Neural progenitor cell (in vitro differentiated cells): ENCODE measurements around the gene CNTN5. TPM values are rescaled to one million over a fixed set of nuclear protein-coding genes. Genes with fewer than 3 reads are reported as not detected.

ENCODE experiments used
- DNase-seq: peaks from one replicate; pipeline ENCODE4 v3.0.0-alpha.2; 2016; ENCODE audit warnings: low spot score
- H2AFZ ChIP-seq: fragments of 200-600 bp; sonication (generic); replicated peaks from 2 replicates; pipeline ENCODE4 v1.6.1; 2016; ENCODE audit warnings: antibody characterized with exemption
- H3F3A ChIP-seq: fragments of 200-600 bp; sonication (generic); 2 replicates; pipeline ENCODE4 v1.6.1; 2016; ENCODE audit warnings: antibody characterized with exemption, low read depth
- H3K27ac ChIP-seq: fragments of 200-600 bp; sonication (generic); 2 replicates; pipeline ENCODE4 v1.5.1; 2016; ENCODE audit warnings: mild to moderate bottlenecking
- H3K27me3 ChIP-seq: fragments of 200-600 bp; sonication (generic); 2 replicates; pipeline ENCODE4 v1.6.1; 2016; ENCODE audit warnings: mild to moderate bottlenecking, moderate library complexity
- H3K36me3 ChIP-seq: fragments of 200-600 bp; sonication (generic); 2 replicates; pipeline ENCODE4 v1.5.1; 2016
- H3K4me1 ChIP-seq: fragments of 200-600 bp; sonication (generic); 2 replicates; pipeline ENCODE4 v1.6.1; 2016; ENCODE audit warnings: mixed run types
- H3K4me2 ChIP-seq: fragments of 200-600 bp; sonication (generic); 2 replicates; pipeline ENCODE4 v1.6.1; 2016
- H3K4me3 ChIP-seq: fragments of 200-600 bp; sonication (generic); 2 replicates; pipeline ENCODE4 v1.5.1; 2016
- H3K79me2 ChIP-seq: fragments of 200-600 bp; sonication (generic); 2 replicates; pipeline ENCODE4 v1.6.1; 2016; ENCODE audit warnings: low read depth
- H3K9ac ChIP-seq: fragments of 200-600 bp; sonication (generic); 2 replicates; pipeline ENCODE4 v1.6.1; 2016
- H3K9me3 ChIP-seq: fragments of 200-600 bp; sonication (generic); 2 replicates; pipeline ENCODE4 v1.5.1; 2016; ENCODE audit warnings: low read depth
- H4K20me1 ChIP-seq: fragments of 200-600 bp; sonication (generic); 2 replicates; pipeline ENCODE4 v1.6.1; 2016; ENCODE audit warnings: low read depth
- H3K27ac Mint-ChIP-seq: 3 replicates; pipeline ENCODE4 v1.8.0; 2021; ENCODE audit warnings: mixed read lengths
- H3K27me3 Mint-ChIP-seq: 2 replicates; pipeline ENCODE4 v1.8.0; 2022; ENCODE audit warnings: low read depth, mild to moderate bottlenecking, inconsistent platforms, moderate library complexity, mixed read lengths; ENCODE audit not compliant: insufficient read depth
- H3K36me3 Mint-ChIP-seq: 3 replicates; pipeline ENCODE4 v1.8.0; 2021; ENCODE audit warnings: mixed read lengths
- H3K4me1 Mint-ChIP-seq: 3 replicates; pipeline ENCODE4 v1.8.0; 2021; ENCODE audit warnings: mixed read lengths
- H3K4me3 Mint-ChIP-seq: 3 replicates; pipeline ENCODE4 v1.8.0; 2021; ENCODE audit warnings: mild to moderate bottlenecking, moderate library complexity, mixed read lengths
- H3K9me3 Mint-ChIP-seq: 3 replicates; pipeline ENCODE4 v1.8.0; 2020; ENCODE audit warnings: mixed read lengths
- EZH2 ChIP-seq: fragments of 200-600 bp; sonication (generic); IDR thresholded peaks from 2 replicates; pipeline ENCODE4 v1.6.1; 2017; ENCODE audit warnings: antibody characterized with exemption, mild to moderate bottlenecking, moderate library complexity
- EZH2phosphoT487 ChIP-seq: fragments of 200-600 bp; sonication (generic); IDR thresholded peaks from 2 replicates; pipeline ENCODE4 v1.6.1; 2017; ENCODE audit warnings: antibody characterized with exemption
- total RNA-seq: library from RNA; depleted of rRNA; stranded (reverse); fragments of >200 nt; gene quantifications from 2 replicates; pipeline ENCODE4 v1.2.3, GENCODE V29; 2015; ENCODE audit warnings: low replicate concordance
- TF ChIP-seq, protein P1 (sequence below): fragments of 200-600 bp; sonication (generic); IDR thresholded peaks from 2 replicates; pipeline ENCODE4 v1.5.1; 2017; ENCODE audit warnings: antibody characterized with exemption, mild to moderate bottlenecking

CNTN5 gene
- total RNA-seq, 1 donor from 2014 or later = 0.19 TPM

- Histone ChIP-seq H4K20me1 (no peaks in the 10 kb centered on the region), H3K36me3 (no peaks in the 10 kb centered on the region), H3K27ac (no peak overlapping the region), H3K27me3 (no peaks in the 10 kb centered on the region), H3K9me3 (no peaks in the 10 kb centered on the region), H2AFZ (no peak overlapping the region), H3K4me3 (no peak overlapping the region), H3K4me1 (no peaks in the 10 kb centered on the region), H3F3A (no peaks in the 10 kb centered on the region), H3K79me2 (no peaks in the 10 kb centered on the region), H3K4me2 (no peak overlapping the region), H3K9ac (no peak overlapping the region)
- H3K9me3 Mint-ChIP-seq = no peaks in the 10 kb centered on the region
- no peaks in the 10 kb centered on the region for H3K4me1 Mint-ChIP-seq
- TF ChIP-seq EZH2 = no peak
- TF ChIP-seq, protein P1, sequence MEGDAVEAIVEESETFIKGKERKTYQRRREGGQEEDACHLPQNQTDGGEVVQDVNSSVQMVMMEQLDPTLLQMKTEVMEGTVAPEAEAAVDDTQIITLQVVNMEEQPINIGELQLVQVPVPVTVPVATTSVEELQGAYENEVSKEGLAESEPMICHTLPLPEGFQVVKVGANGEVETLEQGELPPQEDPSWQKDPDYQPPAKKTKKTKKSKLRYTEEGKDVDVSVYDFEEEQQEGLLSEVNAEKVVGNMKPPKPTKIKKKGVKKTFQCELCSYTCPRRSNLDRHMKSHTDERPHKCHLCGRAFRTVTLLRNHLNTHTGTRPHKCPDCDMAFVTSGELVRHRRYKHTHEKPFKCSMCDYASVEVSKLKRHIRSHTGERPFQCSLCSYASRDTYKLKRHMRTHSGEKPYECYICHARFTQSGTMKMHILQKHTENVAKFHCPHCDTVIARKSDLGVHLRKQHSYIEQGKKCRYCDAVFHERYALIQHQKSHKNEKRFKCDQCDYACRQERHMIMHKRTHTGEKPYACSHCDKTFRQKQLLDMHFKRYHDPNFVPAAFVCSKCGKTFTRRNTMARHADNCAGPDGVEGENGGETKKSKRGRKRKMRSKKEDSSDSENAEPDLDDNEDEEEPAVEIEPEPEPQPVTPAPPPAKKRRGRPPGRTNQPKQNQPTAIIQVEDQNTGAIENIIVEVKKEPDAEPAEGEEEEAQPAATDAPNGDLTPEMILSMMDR = no peak
- TF ChIP-seq EZH2phosphoT487 = no peak
- H3K36me3 Mint-ChIP-seq = no peaks in the 10 kb centered on the region
- H3K27me3 Mint-ChIP-seq = no peaks in the 10 kb centered on the region
- no peak for DNase-seq
- H3K27ac Mint-ChIP-seq = no peak overlapping the region
- H3K4me3 Mint-ChIP-seq = no peak overlapping the region
Measured at GRCh38 chr11:100011697-100012096, 990.9 kb downstream of the CNTN5 start.

GRCh38 chr11:100013011-100013410 lies 992.3 kb downstream of the CNTN5 start:
- TF ChIP-seq EZH2 (no peak), EZH2phosphoT487 (no peak)
- TF ChIP-seq, protein P1 = no peak
- H3K27me3 ChIP-seq = no peaks in the 10 kb centered on the region
- no peaks in the 10 kb centered on the region for H3K9me3 ChIP-seq
- H3K27ac ChIP-seq = no peak overlapping the region
- no peak overlapping the region for H2AFZ ChIP-seq
- H3K4me1 Mint-ChIP-seq = no peaks in the 10 kb centered on the region
- no peak overlapping the region for H3K4me2 ChIP-seq
- H3K4me1 ChIP-seq = no peaks in the 10 kb centered on the region
- no peaks in the 10 kb centered on the region for H3K36me3 ChIP-seq
- H3K27ac Mint-ChIP-seq = no peak overlapping the region
- H3K4me3 ChIP-seq = no peak overlapping the region
- H3K4me3 Mint-ChIP-seq = no peak overlapping the region
- H3K9ac ChIP-seq = no peak overlapping the region
- no peaks in the 10 kb centered on the region for H3K27me3 Mint-ChIP-seq
- H3K9me3 Mint-ChIP-seq = no peaks in the 10 kb centered on the region
- H3K36me3 Mint-ChIP-seq = no peaks in the 10 kb centered on the region
- no peaks in the 10 kb centered on the region for H3K79me2 ChIP-seq
- H4K20me1 ChIP-seq = no peaks in the 10 kb centered on the region
- no peak for DNase-seq
- H3F3A ChIP-seq = no peaks in the 10 kb centered on the region

DNA sequence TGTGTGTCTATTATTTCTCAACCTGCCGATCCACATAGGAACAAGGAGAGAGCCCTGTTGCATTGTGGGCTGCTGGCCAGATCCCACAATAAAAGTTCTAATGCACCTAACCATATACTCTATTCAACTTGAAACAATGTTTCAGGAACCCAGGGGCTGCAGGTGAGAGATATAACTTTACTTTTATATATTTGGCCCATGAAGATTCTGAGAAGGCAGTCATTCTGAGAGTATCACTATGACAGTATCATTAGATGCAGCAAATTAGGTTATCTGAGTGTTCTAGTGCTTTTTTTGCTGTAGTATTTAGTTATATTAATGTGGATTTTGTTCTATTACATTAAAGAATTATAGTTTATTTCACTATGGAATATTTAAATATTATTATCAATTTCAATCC lies 1011.2 kb downstream of the CNTN5 start:
- no peaks in the 10 kb centered on the region for H3K4me1 Mint-ChIP-seq
- Histone ChIP-seq H3K27me3 (no peaks in the 10 kb centered on the region), H3K36me3 (peaks cover 2% of the 10 kb centered on the region), H4K20me1 (no peaks in the 10 kb centered on the region), H3K79me2 (no peaks in the 10 kb centered on the region), H3K9ac (no peak overlapping the region), H3K27ac (no peak overlapping the region), H3K9me3 (no peaks in the 10 kb centered on the region), H3K4me3 (no peak overlapping the region), H3K4me2 (no peak overlapping the region), H2AFZ (no peak overlapping the region), H3K4me1 (no peaks in the 10 kb centered on the region), H3F3A (no peaks in the 10 kb centered on the region)
- DNase-seq = no peak
- H3K27me3 Mint-ChIP-seq = no peaks in the 10 kb centered on the region
- TF ChIP-seq, protein P1 = no peak
- TF ChIP-seq EZH2 (no peak), EZH2phosphoT487 (no peak)
- no peak overlapping the region for H3K27ac Mint-ChIP-seq
- H3K4me3 Mint-ChIP-seq = no peak overlapping the region
- no peaks in the 10 kb centered on the region for H3K36me3 Mint-ChIP-seq
- H3K9me3 Mint-ChIP-seq = no peaks in the 10 kb centered on the region

GRCh38 chr11:100061006-100061405 lies 1040.3 kb downstream of the CNTN5 start:
- H3K4me3 Mint-ChIP-seq = no peak overlapping the region
- H3K36me3 Mint-ChIP-seq = no peaks in the 10 kb centered on the region
- no peak overlapping the region for H3K27ac Mint-ChIP-seq
- Histone ChIP-seq H2AFZ (no peak overlapping the region), H3K36me3 (no peaks in the 10 kb centered on the region), H3F3A (no peaks in the 10 kb centered on the region), H3K4me1 (no peaks in the 10 kb centered on the region), H3K27ac (no peak overlapping the region), H3K27me3 (no peaks in the 10 kb centered on the region), H3K4me2 (no peak overlapping the region), H3K9ac (no peak overlapping the region), H4K20me1 (no peaks in the 10 kb centered on the region), H3K9me3 (no peaks in the 10 kb centered on the region), H3K79me2 (no peaks in the 10 kb centered on the region), H3K4me3 (no peak overlapping the region)
- no peaks in the 10 kb centered on the region for H3K4me1 Mint-ChIP-seq
- DNase-seq = no peak
- no peak for TF ChIP-seq EZH2phosphoT487
- no peak for TF ChIP-seq EZH2
- TF ChIP-seq, protein P1 = no peak
- peaks cover 2% of the 10 kb centered on the region for H3K27me3 Mint-ChIP-seq
- H3K9me3 Mint-ChIP-seq = no peaks in the 10 kb centered on the region
